Spleen (tissue), 11 donors: ENCODE data around the gene PARK7. TPM values are rescaled to one million over a fixed set of nuclear protein-coding genes. Genes with fewer than 3 reads are reported as not detected.
"Not testable (repeated sequence)": the region's sequence is repeated elsewhere in the genome, so short reads cannot be mapped to it uniquely, and the experiment has no call there.

ENCODE experiments used
- DNase-seq: peaks from one replicate; pipeline ENCODE4 v3.0.0-alpha.2; 2020
- H3K27ac ChIP-seq, 8 donors: fragments of 200-600 bp; sonication (generic) in 7 of 8; 1 replicate in 4 of 8; 2 replicates in 4 of 8; pipeline versions ENCODE4 v1.5.0 to v1.8.0; 2016 to 2021; ENCODE audit warnings: inconsistent platforms in 4 of 8, mild to moderate bottlenecking in 4 of 8, moderate library complexity in 1 of 8
- H3K27me3 ChIP-seq, 7 donors: fragments of 200-600 bp; sonication (generic) in 6 of 7; replicated peaks in 1 of 7; 1 replicate in 4 of 7; 2 replicates in 3 of 7; pipeline versions ENCODE4 v1.5.0 to v1.8.0; 2016 to 2021; ENCODE audit warnings: inconsistent platforms in 3 of 7, mild to moderate bottlenecking in 1 of 7
- H3K36me3 ChIP-seq, 6 donors: fragments of 200-600 bp; sonication (generic) in 5 of 6; 1 replicate in 4 of 6; 2 replicates in 2 of 6; pipeline versions ENCODE4 v1.5.0 to v1.8.0; 2016 to 2021; ENCODE audit warnings: inconsistent platforms in 2 of 6
- H3K4me1 ChIP-seq, 6 donors: fragments of 200-600 bp; sonication (generic) in 5 of 6; 1 replicate in 3 of 6; 2 replicates in 3 of 6; pipeline versions ENCODE4 v1.5.0 to v1.8.0; 2016 to 2021; ENCODE audit warnings: inconsistent platforms in 3 of 6
- H3K4me3 ChIP-seq, 8 donors: fragments of 200-600 bp; sonication (generic) in 7 of 8; 1 replicate in 4 of 8; 2 replicates in 4 of 8; pipeline versions ENCODE4 v1.5.0 to v1.8.0; 2016 to 2021; ENCODE audit warnings: inconsistent platforms in 4 of 8, mild to moderate bottlenecking in 4 of 8, moderate library complexity in 2 of 8
- H3K9me3 ChIP-seq, 8 donors: fragments of 200-600 bp; sonication (generic) in 7 of 8; 1 replicate in 4 of 8; 2 replicates in 4 of 8; pipeline versions ENCODE4 v1.5.0 to v1.8.0; 2016 to 2021; ENCODE audit warnings: inconsistent platforms in 4 of 8
- POLR2A ChIP-seq, 3 donors: fragments of 450-650 bp; IDR thresholded peaks; one replicate each; pipeline ENCODE4 v1.5.1; 2017; ENCODE audit warnings: antibody characterized with exemption in 3 of 3, mild to moderate bottlenecking in 1 of 3
- POLR2AphosphoS5 ChIP-seq, 3 donors: sonication (generic); formaldehyde crosslinking; IDR thresholded peaks; one replicate each; pipeline ENCODE4 v1.5.1; 2017; ENCODE audit warnings: antibody characterized with exemption in 3 of 3
- WGBS, 5 donors: extraction: QIAGEN DNeasy Blood & Tissue Kit in 3 of 5; methylation state at CpG; one replicate each; pipeline versions ENCODE4 v1.1.5 to v1.1.7; 2013 to 2018; 5-methylcytosine and 5-hydroxymethylcytosine counted together
- intact Hi-C: fragments of 100-400 bp; cut with DNase I; formaldehyde crosslinking; loops from one replicate; pipeline ENCODE4 v1.15.0; 2023; ENCODE audit warnings: low total_unique reads
- polyA plus RNA-seq, 3 donors: library from polyadenylated mRNA; stranded (reverse); fragments of 200-250 nt; gene quantifications; one replicate each; pipeline ENCODE4 v1.2.1, GENCODE V29; 2013
- total RNA-seq, 7 donors: library from RNA; depleted of rRNA in 3 of 7; stranded (reverse); fragments of >200 nt in 3 of 7; fragmentation: NEBNext Ultra II Directional in 4 of 7; extraction: Animal tissue kit (Norgen Biotek cat#: 25700) in 4 of 7; gene quantifications; one replicate each; pipeline versions ENCODE4 v1.1.0 to v1.2.1, GENCODE V29; 2016 to 2021
- TF ChIP-seq, protein P1 (sequence below), 11 experiments: fragments of 200-600 bp in 7 of 11; fragments of 450-650 bp in 4 of 11; sonication (generic) in 4 of 11; IDR thresholded peaks in 8 of 11; conservative IDR thresholded peaks in 3 of 11; 1 replicate in 7 of 11; 2 replicates in 4 of 11; pipeline versions ENCODE4 v1.4.0 to v1.8.0; 2016 to 2021; ENCODE audit warnings: antibody characterized with exemption in 11 of 11, inconsistent platforms in 4 of 11, mild to moderate bottlenecking in 1 of 11
- donor health status: healthy with polysubstance abuse.
- donor health status: DM: no; HTN: no; CAD: no; lungs with moderate emphysema.
- donor health status: DM: no; HTN: no; CAD: no.
- donor health status: Bipolar disorder and iron deficiency.
- donor health status: healthy.
- donor health status: DM: no; HTN: no; CAD: no.
- donor health status: DM: yes; HTN: yes; CAD: no.

The PARK7 gene
- total and polyA plus RNA-seq, 10 donors: 93.5 to 370 (median 174) TPM

DNA sequence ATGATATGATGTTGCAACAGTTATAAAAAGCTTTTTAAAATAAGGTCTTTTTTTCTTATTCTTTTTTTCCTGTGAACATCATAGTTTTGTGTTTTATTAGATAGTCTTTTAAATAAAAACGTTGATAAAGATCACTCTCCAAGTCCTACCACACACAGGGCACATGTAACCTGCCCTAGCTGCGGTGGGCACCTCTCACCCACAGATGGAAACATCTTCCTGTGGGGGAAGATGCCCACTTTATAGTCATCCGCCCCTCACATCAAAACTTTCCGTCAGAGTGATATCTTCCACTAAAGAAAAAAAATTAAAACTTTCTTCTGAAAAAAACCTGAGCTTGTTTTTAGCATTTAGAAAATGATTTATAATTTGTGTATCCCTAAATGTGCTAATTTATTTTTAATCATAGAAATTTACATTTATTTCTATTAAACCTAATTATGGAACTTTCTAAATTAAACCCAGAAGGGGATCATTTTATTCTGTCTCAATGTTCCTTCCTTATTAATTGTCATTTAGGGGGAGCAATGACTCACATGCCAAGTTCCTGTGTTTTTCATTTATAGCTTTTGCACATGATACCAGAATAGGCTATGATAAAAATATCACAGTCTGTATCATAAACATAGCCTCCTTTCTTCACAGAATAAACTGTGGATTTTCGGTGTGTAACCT is 45.5 kb upstream of the PARK7 start:
- DNase-seq: no peak
- H3K27me3 ChIP-seq: peaks cover 0 to 12% (median 0%) of the 10 kb centered on the region in 7 donors
- H3K27ac ChIP-seq: no peak overlapping the region
- H3K4me1 ChIP-seq: peaks cover 0 to 12% (median 0%) of the 10 kb centered on the region in 6 donors
- intact Hi-C loops: no loop called here
- no peak for TF ChIP-seq POLR2AphosphoS5 (IDR thresholded peaks at IDR 0.05)
- TF ChIP-seq POLR2A (IDR thresholded peaks at IDR 0.05): no peak
- TF ChIP-seq, protein P1, sequence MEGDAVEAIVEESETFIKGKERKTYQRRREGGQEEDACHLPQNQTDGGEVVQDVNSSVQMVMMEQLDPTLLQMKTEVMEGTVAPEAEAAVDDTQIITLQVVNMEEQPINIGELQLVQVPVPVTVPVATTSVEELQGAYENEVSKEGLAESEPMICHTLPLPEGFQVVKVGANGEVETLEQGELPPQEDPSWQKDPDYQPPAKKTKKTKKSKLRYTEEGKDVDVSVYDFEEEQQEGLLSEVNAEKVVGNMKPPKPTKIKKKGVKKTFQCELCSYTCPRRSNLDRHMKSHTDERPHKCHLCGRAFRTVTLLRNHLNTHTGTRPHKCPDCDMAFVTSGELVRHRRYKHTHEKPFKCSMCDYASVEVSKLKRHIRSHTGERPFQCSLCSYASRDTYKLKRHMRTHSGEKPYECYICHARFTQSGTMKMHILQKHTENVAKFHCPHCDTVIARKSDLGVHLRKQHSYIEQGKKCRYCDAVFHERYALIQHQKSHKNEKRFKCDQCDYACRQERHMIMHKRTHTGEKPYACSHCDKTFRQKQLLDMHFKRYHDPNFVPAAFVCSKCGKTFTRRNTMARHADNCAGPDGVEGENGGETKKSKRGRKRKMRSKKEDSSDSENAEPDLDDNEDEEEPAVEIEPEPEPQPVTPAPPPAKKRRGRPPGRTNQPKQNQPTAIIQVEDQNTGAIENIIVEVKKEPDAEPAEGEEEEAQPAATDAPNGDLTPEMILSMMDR (IDR thresholded peaks at IDR 0.05 in 8 of 11, conservative IDR thresholded peaks at IDR 0.05 in 3 of 11): no peak
- H3K9me3 ChIP-seq: no peaks in the 10 kb centered on the region
- 58 to 71% (median 66%) methylated on average over 5 of the region's 5 CpGs for whole genome bisulfite sequencing, 5 donors
- no peak overlapping the region for H3K4me3 ChIP-seq
- no peaks in the 10 kb centered on the region for H3K36me3 ChIP-seq

DNA sequence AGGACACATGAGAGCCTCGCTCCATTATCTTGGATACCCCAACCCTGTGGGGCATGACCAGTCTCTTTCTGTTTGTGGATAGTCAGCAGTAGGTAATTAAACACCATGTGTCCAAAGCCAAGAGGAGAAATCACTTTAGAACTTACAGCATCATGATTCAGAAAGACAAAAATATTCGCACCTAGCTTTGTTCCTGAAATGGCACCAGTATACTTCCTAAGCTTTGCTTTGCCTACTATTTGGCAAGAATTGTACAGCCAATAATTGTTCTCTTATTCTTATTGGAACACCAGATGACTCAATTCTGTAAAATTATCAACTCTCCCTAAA is 45.0 kb upstream of the PARK7 start:
- Histone ChIP-seq H3K4me1 (peaks cover 0 to 12% (median 0%) of the 10 kb centered on the region in 6 donors), H3K27me3 (peaks cover 0 to 12% (median 0%) of the 10 kb centered on the region in 7 donors), H3K9me3 (no peaks in the 10 kb centered on the region), H3K27ac (no peak overlapping the region), H3K4me3 (no peak overlapping the region), H3K36me3 (no peaks in the 10 kb centered on the region)
- 86 to 94% (median 90%) methylated on average over 2 of the region's 2 CpGs for WGBS, 5 donors
- DNase-seq: no peak
- intact Hi-C loops: no loop called here
- TF ChIP-seq, protein P1 (IDR thresholded peaks at IDR 0.05 in 8 of 11, conservative IDR thresholded peaks at IDR 0.05 in 3 of 11): no peak
- TF ChIP-seq POLR2A (IDR thresholded peaks at IDR 0.05) (no peak), POLR2AphosphoS5 (IDR thresholded peaks at IDR 0.05) (no peak)

GRCh38 chr1:7917971-7918370 is 43.5 kb upstream of the PARK7 start:
- H3K4me3 ChIP-seq, H3K27ac ChIP-seq, DNase-seq, H3K36me3 ChIP-seq, intact Hi-C loops, H3K9me3 ChIP-seq: not testable (repeated sequence)
- Histone ChIP-seq H3K4me1 (peaks cover 0 to 12% (median 0%) of the 10 kb centered on the region in 6 donors), H3K27me3 (peaks cover 0 to 12% (median 0%) of the 10 kb centered on the region in 7 donors)
- WGBS, 5 donors: 83 to 90% (median 89%) methylated on average over 5 of the region's 5 CpGs

GRCh38 chr1:7919880-7920279 is 41.6 kb upstream of the PARK7 start:
- Histone ChIP-seq H3K4me1 (peaks cover 0 to 12% (median 0%) of the 10 kb centered on the region in 6 donors), H3K27me3 (peaks cover 0 to 12% (median 0%) of the 10 kb centered on the region in 7 donors), H3K4me3 (no peak overlapping the region), H3K27ac (no peak overlapping the region), H3K9me3 (no peaks in the 10 kb centered on the region), H3K36me3 (no peaks in the 10 kb centered on the region)
- intact Hi-C loops: no loop called here
- 64 to 74% (median 68%) methylated on average over 5 of the region's 5 CpGs for WGBS, 5 donors
- no peak for TF ChIP-seq POLR2A (IDR thresholded peaks at IDR 0.05)
- no peak for TF ChIP-seq POLR2AphosphoS5 (IDR thresholded peaks at IDR 0.05)
- TF ChIP-seq, protein P1 (IDR thresholded peaks at IDR 0.05 in 8 of 11, conservative IDR thresholded peaks at IDR 0.05 in 3 of 11): no peak
- DNase-seq: no peak
